GM12891 (cell line): ENCODE results near the gene RAD18.

ENCODE experiments used
- PAX5 ChIP-seq: IDR thresholded peaks from 2 replicates; pipeline ENCODE4 v1.6.1; 2011; ENCODE audit warnings: low read length, moderate library complexity, mild to moderate bottlenecking; ENCODE audit not compliant: insufficient read depth, severe bottlenecking
- POLR2A ChIP-seq: IDR thresholded peaks from 2 replicates; pipeline ENCODE4 v1.6.1; 2011; ENCODE audit warnings: low read depth, low read length, control low read depth
- POLR2AphosphoS5 ChIP-seq: IDR thresholded peaks from 2 replicates; pipeline ENCODE4 v1.6.1; 2011; ENCODE audit warnings: low read depth, low read length, control low read depth
- POU2F2 ChIP-seq: IDR thresholded peaks from 2 replicates; pipeline ENCODE4 v1.6.1; 2011; ENCODE audit warnings: low read depth, mild to moderate bottlenecking, control low read depth, low read length, moderate library complexity
- SPI1 ChIP-seq: IDR thresholded peaks from 2 replicates; pipeline ENCODE4 v1.6.1; 2011; ENCODE audit warnings: low read depth, low read length, control low read depth
- TAF1 ChIP-seq: IDR thresholded peaks from 2 replicates; pipeline ENCODE4 v1.6.1; 2011; ENCODE audit warnings: low read depth, low read length, control low read depth

GRCh38 chr3:8976540-8977182, 13.4 kb upstream of the RAD18 start:
- TF ChIP-seq POLR2A (no peak), TAF1 (no peak), POLR2AphosphoS5 (no peak), SPI1 (no peak), PAX5 (no peak), POU2F2 (no peak)
